IMR-90 (cell line): ENCODE results near the gene MTMR11. TPM values are rescaled to one million over a fixed set of nuclear protein-coding genes. Genes with fewer than 3 reads are reported as not detected.

ENCODE experiments used
- ATAC-seq: fragments of 200-7000 bp; cut with Tn5 transposase; 2 replicates; pipeline ENCODE4 v1.9.1; 2020; ENCODE audit warnings: low read depth, mild to moderate bottlenecking, moderate library complexity
- BruUV-seq: library from RNA; stranded (reverse); fragments of 400-500 nt; replicated peaks from 2 replicates; lab custom pipeline; 2021; lab: Mats Ljungman, UMichigan
- CTCF ChIA-PET: fragments of 300-600 bp; formaldehyde crosslinking; extraction: SDS; loops from one replicate; lab custom pipeline; 2021; ENCODE audit warnings: antibody characterized with exemption; lab: Yijun Ruan, JAX
- POLR2A ChIA-PET: fragments of 300-600 bp; sonication (Branson Sonifier 250); formaldehyde crosslinking; loops from one replicate; lab custom pipeline; 2022; ENCODE audit warnings: antibody characterized with exemption; ENCODE audit not compliant: unreplicated experiment; lab: Charles Lee
- DNase-seq: peaks from one replicate; pipeline ENCODE4 v3.0.0; 2013
- H2AFZ ChIP-seq: replicated peaks from 2 replicates; pipeline ENCODE3; 2013; ENCODE audit warnings: low read length, mild to moderate bottlenecking; ENCODE audit not compliant: poor library complexity
- H2AK5ac ChIP-seq: 2 replicates; pipeline ENCODE4 v1.6.1; 2013; ENCODE audit warnings: low read depth, low read length, inconsistent platforms
- H2AK9ac ChIP-seq: replicated peaks from 2 replicates; pipeline ENCODE3; 2013; ENCODE audit warnings: mild to moderate bottlenecking, low read depth, low read length, moderate library complexity; ENCODE audit not compliant: poor library complexity
- H2BK120ac ChIP-seq: 2 replicates; pipeline ENCODE4 v1.6.1; 2013; ENCODE audit warnings: low read depth, low read length, inconsistent platforms
- H2BK15ac ChIP-seq: 3 replicates; pipeline ENCODE4 v1.6.1; 2013; ENCODE audit warnings: low read depth, low read length, inconsistent platforms
- H2BK20ac ChIP-seq: 2 replicates; pipeline ENCODE4 v1.6.1; 2013; ENCODE audit warnings: low read depth, mild to moderate bottlenecking, inconsistent platforms, low read length, moderate library complexity
- H2BK5ac ChIP-seq: 2 replicates; pipeline ENCODE4 v1.6.1; 2013; ENCODE audit warnings: mild to moderate bottlenecking, low read depth, low read length, inconsistent platforms; ENCODE audit not compliant: poor library complexity, severe bottlenecking
- H3K14ac ChIP-seq: replicated peaks from 2 replicates; pipeline ENCODE4 v1.6.1; 2013; ENCODE audit warnings: low read depth, low read length, inconsistent platforms
- H3K18ac ChIP-seq: 2 replicates; pipeline ENCODE4 v1.6.1; 2013; ENCODE audit warnings: low read depth, low read length, control low read depth
- H3K23ac ChIP-seq: 2 replicates; pipeline ENCODE4 v1.6.1; 2013; ENCODE audit warnings: low read depth, low read length, inconsistent platforms
- H3K27ac ChIP-seq: 2 replicates; pipeline ENCODE4 v1.5.1; 2013; ENCODE audit warnings: mild to moderate bottlenecking, control low read depth, low read length; ENCODE audit not compliant: insufficient read depth
- H3K27me3 ChIP-seq: 2 replicates; pipeline ENCODE4 v1.6.1; 2013; ENCODE audit warnings: low read length; ENCODE audit not compliant: control insufficient read depth, insufficient read depth
- H3K36me3 ChIP-seq: 2 replicates; pipeline ENCODE4 v1.6.1; 2013; ENCODE audit warnings: low read length, mixed read lengths; ENCODE audit not compliant: control insufficient read depth, insufficient read depth
- H3K4ac ChIP-seq: 2 replicates; pipeline ENCODE4 v1.6.1; 2013; ENCODE audit warnings: low read depth, low read length, inconsistent platforms
- H3K4me1 ChIP-seq: 2 replicates; pipeline ENCODE4 v1.6.1; 2013; ENCODE audit warnings: low read length, mixed read lengths; ENCODE audit not compliant: control insufficient read depth, insufficient read depth
- H3K4me2 ChIP-seq: 2 replicates; pipeline ENCODE4 v1.6.1; 2013; ENCODE audit warnings: low read depth, mild to moderate bottlenecking, control low read depth, low read length, moderate library complexity
- H3K4me3 ChIP-seq: 2 replicates; pipeline ENCODE4 v1.5.1; 2013; ENCODE audit warnings: low read depth, mild to moderate bottlenecking, control low read depth, low read length, moderate library complexity; ENCODE audit not compliant: insufficient read depth
- H3K56ac ChIP-seq: 2 replicates; pipeline ENCODE4 v1.6.1; 2013; ENCODE audit warnings: low read length, inconsistent platforms; ENCODE audit not compliant: insufficient read depth; ENCODE audit errors: extremely low read depth
- H3K79me1 ChIP-seq, 2 experiments: 2 replicates each; pipeline ENCODE4 v1.6.1; 2013; ENCODE audit warnings: low read length in 2 of 2, inconsistent platforms in 1 of 2, low read depth in 1 of 2
- H3K9ac ChIP-seq: 2 replicates; pipeline ENCODE4 v1.6.1; 2013; ENCODE audit warnings: low read depth, low read length, control low read depth
- H3K9me1 ChIP-seq: 2 replicates; pipeline ENCODE4 v1.6.1; 2013; ENCODE audit warnings: low read length, inconsistent platforms; ENCODE audit not compliant: insufficient read depth
- H3K9me3 ChIP-seq: 2 replicates; pipeline ENCODE4 v1.6.1; 2013; ENCODE audit warnings: low read length; ENCODE audit not compliant: control insufficient read depth, insufficient read depth
- H4K20me1 ChIP-seq: 2 replicates; pipeline ENCODE4 v1.6.1; 2013; ENCODE audit warnings: low read length, inconsistent platforms; ENCODE audit not compliant: insufficient read depth
- H4K5ac ChIP-seq: 2 replicates; pipeline ENCODE4 v1.6.1; 2013; ENCODE audit warnings: mild to moderate bottlenecking, low read depth, low read length, control low read depth
- H4K8ac ChIP-seq, 2 experiments: 2 replicates each; pipeline ENCODE4 v1.6.1; 2013; ENCODE audit warnings: low read depth in 2 of 2, low read length in 2 of 2, control low read depth in 1 of 2, inconsistent platforms in 1 of 2
- H4K91ac ChIP-seq: 2 replicates; pipeline ENCODE4 v1.6.1; 2013; ENCODE audit warnings: low read depth, low read length, inconsistent platforms; ENCODE audit not compliant: insufficient read depth
- CEBPB ChIP-seq: IDR thresholded peaks from 2 replicates; pipeline ENCODE4 v1.6.1; 2012; ENCODE audit warnings: low read depth, low read length, improper control_type of control experiment
- CHD1 ChIP-seq: IDR thresholded peaks from 2 replicates; pipeline ENCODE4 v1.6.1; 2012; ENCODE audit warnings: low read depth, low read length, improper control_type of control experiment
- CTCF ChIP-seq: conservative IDR thresholded peaks from 2 replicates; pipeline ENCODE4 v1.5.1; 2012; ENCODE audit warnings: mild to moderate bottlenecking, low read depth, low read length, improper control_type of control experiment
- ELK1 ChIP-seq: fragments of 150-350 bp; IDR thresholded peaks from 2 replicates; pipeline ENCODE4 v1.6.1; 2016; ENCODE audit warnings: low read depth, mild to moderate bottlenecking, low read length, moderate library complexity, borderline replicate concordance
- MAFK ChIP-seq: IDR thresholded peaks from 2 replicates; pipeline ENCODE4 v1.6.1; 2012; ENCODE audit warnings: low read depth, low read length, improper control_type of control experiment
- MAZ ChIP-seq: IDR thresholded peaks from 2 replicates; pipeline ENCODE4 v1.6.1; 2012; ENCODE audit warnings: low read depth, mild to moderate bottlenecking, low read length, improper control_type of control experiment, moderate library complexity, borderline replicate concordance
- MXI1 ChIP-seq: IDR thresholded peaks from 2 replicates; pipeline ENCODE4 v1.6.1; 2012; ENCODE audit warnings: low read depth, mild to moderate bottlenecking, low read length, moderate library complexity, borderline replicate concordance
- NFE2L2 ChIP-seq: fragments of 150-350 bp; IDR thresholded peaks from 2 replicates; pipeline ENCODE4 v1.6.1; 2016; ENCODE audit warnings: low read depth, mild to moderate bottlenecking, low read length
- POLR2A ChIP-seq: IDR thresholded peaks from 2 replicates; pipeline ENCODE4 v1.6.1; 2012; ENCODE audit warnings: mild to moderate bottlenecking, low read depth, low read length
- RAD21 ChIP-seq: IDR thresholded peaks from 2 replicates; pipeline ENCODE4 v1.6.1; 2012; ENCODE audit warnings: low read length, improper control_type of control experiment
- RCOR1 ChIP-seq: IDR thresholded peaks from 2 replicates; pipeline ENCODE4 v1.6.1; 2012; ENCODE audit warnings: mild to moderate bottlenecking, low read length, improper control_type of control experiment; ENCODE audit not compliant: insufficient replicate concordance
- RFX5 ChIP-seq: IDR thresholded peaks from 2 replicates; pipeline ENCODE4 v1.8.0; 2012; ENCODE audit warnings: low read depth, mild to moderate bottlenecking, low read length, moderate library complexity
- SMC3 ChIP-seq: fragments of 150-350 bp; IDR thresholded peaks from 2 replicates; pipeline ENCODE4 v1.6.1; 2016; ENCODE audit warnings: low read depth, mild to moderate bottlenecking, antibody characterized with exemption, low read length, moderate library complexity
- USF2 ChIP-seq: fragments of 150-350 bp; IDR thresholded peaks from 2 replicates; pipeline ENCODE4 v1.6.1; 2017; ENCODE audit warnings: mild to moderate bottlenecking, antibody characterized with exemption, low read length, low read depth
- WGBS, 2 experiments: methylation state at CpG; one replicate each; pipeline versions ENCODE4 v1.1.5 to v1.1.7; 2013; ENCODE audit warnings: missing lambda C conversion rate in 2 of 2; ENCODE audit not compliant: insufficient read length in 1 of 2; ENCODE audit errors: extremely low coverage in 2 of 2; 5-methylcytosine and 5-hydroxymethylcytosine counted together
- dilution Hi-C: fragments of 300-500 bp; cut with HindIII; formaldehyde crosslinking; loops from one replicate; pipeline ENCODE4 v1.14.3; 2018; ENCODE audit warnings: low sequenced_read_pairs; ENCODE audit not compliant: unreplicated experiment
- in situ Hi-C: fragments of 300-500 bp; cut with MboI; formaldehyde crosslinking; loops from 3 replicates; pipeline ENCODE4 v1.14.3; 2019; ENCODE audit warnings: low sequenced_read_pairs, inconsistent platforms, mixed read lengths
- intact Hi-C: fragments of 100-400 bp; cut with micrococcal nuclease; formaldehyde crosslinking; loops from 2 replicates; pipeline ENCODE4 v1.10.0; 2022
- polyA plus RNA-seq, 3 experiments: library from polyadenylated mRNA; depleted of rRNA; stranded (reverse); fragments of >200 nt; gene quantifications; 2 replicates each; pipeline ENCODE4 v1.2.3, GENCODE V29; 2012; ENCODE audit warnings: low replicate concordance in 1 of 3
- total RNA-seq: library from RNA; depleted of rRNA; stranded (reverse); fragments of >200 nt; gene quantifications from 2 replicates; pipeline ENCODE4 v1.2.3, GENCODE V29; 2012

The MTMR11 gene
- total and polyA plus RNA-seq, 2 of the 4 experiments (the other 2 are of a cell fraction) = 2.0 to 14.6 TPM

- in situ Hi-C loops = no loop called here
Observed at GRCh38 chr1:149925751-149926150, 10.9 kb downstream of the MTMR11 start.

More at GRCh38 chr1:149925751-149926150, 10.9 kb downstream of the MTMR11 start:
- Histone ChIP-seq H3K14ac (no peak overlapping the region), H4K20me1 (peaks cover 8% of the 10 kb centered on the region; the same call in 1 of the 2 replicates), H4K91ac (no peak overlapping the region), H3K18ac (no peak overlapping the region), H3K36me3 (peaks cover 33% of the 10 kb centered on the region), H4K5ac (no peak overlapping the region), H3K9me3 (no peaks in the 10 kb centered on the region), H3K4me2 (no peak overlapping the region), H3K4me3 (no peak overlapping the region), H2BK120ac (no peak overlapping the region), H3K27ac (no peak overlapping the region), H3K27me3 (no peaks in the 10 kb centered on the region), H2AFZ (no peak overlapping the region), H3K9me1 (peaks cover 7% of the 10 kb centered on the region; the same call in 1 of the 2 replicates), H3K23ac (no peak overlapping the region), H2AK9ac (no peak overlapping the region), H3K4ac (no peak overlapping the region), H3K4me1 (peaks cover 3% of the 10 kb centered on the region), H2BK20ac (no peak overlapping the region), H4K8ac (no peak overlapping the region), H2BK15ac (no peak overlapping the region), H2AK5ac (no peak overlapping the region), H3K79me1 (peaks cover 26 to 58% of the 10 kb centered on the region in 2 experiments), H3K9ac (no peak overlapping the region), H3K56ac (no peak overlapping the region), H2BK5ac (no peak overlapping the region)
- intact Hi-C loops (no loop called here), dilution Hi-C loops (no loop called here)
- ChIA-PET POLR2A (no interaction called here), CTCF (no interaction called here)
- no peak for ATAC-seq
- WGBS, 2 experiments = no CpG with 5 or more reads among the region's 2 CpGs
- BruUV-seq = no TSS peak
- no peak for TF ChIP-seq NFE2L2
- no peak for TF ChIP-seq CTCF
- no peak for TF ChIP-seq RFX5
- no peak for TF ChIP-seq MAZ
- TF ChIP-seq MXI1 = no peak
- no peak for TF ChIP-seq CHD1
- TF ChIP-seq RCOR1 = no peak
- no peak for TF ChIP-seq POLR2A
- no peak for TF ChIP-seq CEBPB
- TF ChIP-seq RAD21 = no peak
- TF ChIP-seq USF2 = no peak
- no peak for TF ChIP-seq ELK1
- no peak for TF ChIP-seq MAFK
- no peak for TF ChIP-seq SMC3
- DNase-seq = no peak
